Umbilical cord (tissue), 2 donors: ENCODE data around the gene GRB10. TPM values are rescaled to one million over a fixed set of nuclear protein-coding genes. Genes with fewer than 3 reads are reported as not detected.

Experiments used
- DNase-seq: peaks from one replicate; pipeline ENCODE4 v3.0.0-alpha.2; 2015; ENCODE audit warnings: low spot score
- total RNA-seq: library from RNA; depleted of rRNA; stranded (reverse); fragments of >200 nt; gene quantifications from one replicate; pipeline ENCODE4 v1.2.3, GENCODE V29; 2014; ENCODE audit warnings: low replicate concordance; ENCODE audit not compliant: insufficient read depth

GRB10 gene
- total RNA-seq, 1 donor from 2014 or later = 38.3 TPM

GRCh38 chr7:50695026-50695425 lies 87.7 kb downstream of the GRB10 start:
- no peak for DNase-seq

DNA sequence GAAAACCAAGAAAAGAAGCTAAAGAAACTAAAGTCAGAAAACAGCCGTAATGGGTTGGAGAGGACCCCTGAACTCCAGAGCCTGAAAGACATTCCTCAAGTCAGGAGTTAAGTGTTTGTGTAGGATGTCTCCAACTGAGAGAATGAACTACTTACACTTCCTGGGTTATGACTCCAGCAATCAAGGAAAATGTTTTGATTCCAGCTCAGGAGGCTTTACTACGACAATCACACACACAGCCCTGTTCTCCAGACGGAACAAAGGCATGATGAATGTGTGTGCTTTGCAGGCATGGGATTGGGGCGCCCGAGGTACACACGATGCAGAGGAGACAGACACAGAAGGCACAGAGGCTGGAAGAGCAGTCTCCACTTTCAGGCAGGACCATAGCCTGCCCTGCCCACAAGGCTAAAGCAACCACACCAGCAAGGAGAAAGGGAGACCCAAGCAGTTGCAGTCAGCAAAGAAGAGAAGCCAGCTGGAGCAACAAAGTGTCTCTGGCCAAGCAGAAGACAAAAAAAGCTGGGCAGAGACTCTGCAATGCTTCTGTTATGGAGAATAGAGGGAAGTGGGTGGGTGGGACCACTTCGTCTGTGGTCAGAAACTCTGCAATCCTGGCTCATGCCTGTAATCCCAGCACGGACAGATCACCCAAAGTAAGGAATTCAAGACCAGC lies 89.1 kb downstream of the GRB10 start:
- no peak for DNase-seq

GRCh38 chr7:50690541-50691011 lies 92.1 kb downstream of the GRB10 start:
- no peak for DNase-seq

GRCh38 chr7:50688226-50688590 lies 94.5 kb downstream of the GRB10 start:
- no peak for DNase-seq

DNA sequence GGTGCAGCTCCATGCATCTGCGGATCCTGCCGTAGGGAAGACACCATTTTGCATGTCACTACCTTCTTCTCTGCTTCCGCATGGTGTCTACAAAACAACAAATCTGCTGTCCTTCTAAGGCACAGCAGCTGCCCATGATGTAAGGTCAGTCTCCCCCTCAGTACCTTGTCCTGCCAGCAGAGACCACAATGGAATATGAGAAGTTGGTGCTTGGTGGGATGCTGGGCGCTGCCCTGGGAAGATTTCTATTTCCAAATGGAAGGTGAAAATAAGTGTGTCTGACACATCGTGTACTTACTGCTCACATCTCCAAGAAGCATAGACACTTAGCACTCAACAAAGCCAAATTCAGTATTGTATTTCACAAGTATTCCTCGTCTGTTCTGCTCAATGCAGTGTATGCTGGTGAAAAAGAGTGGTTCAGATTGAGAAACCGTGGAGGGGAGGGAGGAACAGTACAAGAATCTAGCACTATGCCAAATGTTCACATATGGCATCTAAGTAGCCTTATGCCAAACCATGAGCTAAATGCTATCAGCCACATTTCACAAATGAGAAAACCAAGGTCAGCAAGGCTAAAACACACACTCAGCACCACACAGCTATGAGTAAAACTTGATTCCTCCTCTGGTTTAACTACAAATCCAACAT lies 95.0 kb downstream of the GRB10 start:
- no peak for DNase-seq

GRCh38 chr7:50687096-50687495 lies 95.6 kb downstream of the GRB10 start:
- DNase-seq = no peak

- DNase-seq = peak; percentile 57
Measured at GRCh38 chr7:50685135-50686065, 97.3 kb downstream of the GRB10 start.

- DNase-seq = peak; percentile 62
Measured at GRCh38 chr7:50684713-50685075, 98.0 kb downstream of the GRB10 start.

- no peak for DNase-seq
Measured at GRCh38 chr7:50684011-50684712, 98.5 kb downstream of the GRB10 start.

DNA sequence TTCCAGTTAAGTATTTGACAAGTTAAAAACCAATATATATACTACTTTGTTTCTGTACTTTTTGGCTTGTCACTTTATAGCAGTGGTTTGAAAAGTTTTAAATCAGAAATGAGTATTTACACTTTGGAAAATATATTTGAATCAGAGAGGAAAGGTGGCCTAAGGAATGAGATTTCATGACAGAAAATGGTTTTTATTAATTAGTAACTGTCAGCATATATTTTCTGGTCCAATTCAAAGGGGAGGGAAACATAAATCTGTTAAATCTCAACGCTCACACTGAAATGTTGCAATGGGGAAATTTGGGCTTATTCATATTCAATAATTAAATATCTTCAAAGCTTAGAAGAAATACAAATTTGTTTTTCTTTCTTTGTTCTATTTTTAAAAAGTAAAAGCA lies 100.1 kb downstream of the GRB10 start:
- DNase-seq = no peak

DNA sequence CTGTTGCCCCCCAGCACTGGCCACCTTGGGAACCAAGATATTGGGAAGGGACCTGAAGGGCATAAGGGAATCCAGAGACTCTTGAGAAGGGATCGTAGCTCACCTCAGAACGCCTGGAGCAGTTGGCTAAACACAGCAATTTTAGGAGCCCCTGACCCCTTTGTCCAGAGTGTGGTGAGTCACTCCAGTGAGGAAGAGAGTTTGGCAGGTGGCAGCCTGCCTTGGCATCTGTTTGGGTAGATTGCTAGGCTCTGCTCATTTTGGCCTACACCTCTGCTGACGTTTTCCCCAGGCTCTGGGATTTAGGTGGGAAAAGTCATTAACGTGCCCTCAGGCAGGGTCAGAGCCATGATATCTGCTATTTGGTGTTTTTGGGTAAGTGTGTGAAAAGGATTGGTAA lies 100.6 kb downstream of the GRB10 start:
- DNase-seq = no peak

DNA sequence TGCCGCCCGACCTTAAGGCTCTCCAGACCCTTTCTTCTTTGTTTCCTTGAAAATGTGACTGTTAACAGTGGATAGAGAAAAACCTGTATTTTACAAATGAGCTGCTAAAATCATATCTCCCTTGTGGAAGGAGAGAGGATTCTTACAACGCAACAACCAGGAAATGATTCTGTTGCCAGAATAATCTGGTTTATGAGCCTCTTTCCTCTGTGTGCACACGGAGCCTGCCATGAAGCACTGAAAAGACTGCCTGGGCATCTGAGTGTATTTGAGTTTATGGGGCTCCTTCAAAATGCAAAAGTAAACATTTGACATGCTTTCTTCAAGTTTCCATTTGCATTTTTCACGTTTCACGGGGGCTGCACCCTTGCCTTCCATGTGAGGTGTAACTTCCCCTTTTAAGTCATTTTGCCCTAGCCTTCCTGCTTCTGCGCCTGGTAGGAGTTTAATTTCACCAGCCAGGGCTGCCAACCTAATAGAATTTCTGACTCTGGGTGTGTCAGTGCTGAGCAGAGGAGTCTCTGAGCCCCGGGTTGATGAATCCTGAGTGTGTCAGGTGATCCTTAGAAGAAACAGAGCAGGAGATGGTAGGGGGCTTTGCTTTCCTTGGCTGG lies 101.2 kb downstream of the GRB10 start:
- DNase-seq = peak; percentile 21

- DNase-seq = peak; percentile 55
Measured at GRCh38 chr7:50679218-50680007, 103.3 kb downstream of the GRB10 start.

- no peak for DNase-seq
Measured at GRCh38 chr7:50678586-50678985, 104.1 kb downstream of the GRB10 start.

DNA sequence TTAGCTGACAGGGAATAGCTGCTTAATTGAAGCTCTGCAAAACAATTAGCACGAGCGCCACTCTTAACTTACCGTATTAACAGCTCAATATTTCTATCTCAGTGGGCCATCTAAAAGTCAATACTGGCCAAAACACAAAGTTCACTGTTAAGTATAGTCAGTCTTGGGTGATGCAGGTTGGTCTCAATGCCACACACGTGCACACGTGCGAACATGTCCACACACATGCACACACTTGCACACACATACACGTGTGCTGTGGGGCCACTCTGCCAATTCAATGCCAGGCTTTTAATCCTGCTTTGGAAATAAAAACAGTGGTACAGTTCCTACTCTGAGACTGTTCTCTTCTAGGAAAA lies 105.1 kb downstream of the GRB10 start:
- DNase-seq = no peak

- no peak for DNase-seq
Measured at GRCh38 chr7:50676740-50677637, 105.7 kb downstream of the GRB10 start.

DNA sequence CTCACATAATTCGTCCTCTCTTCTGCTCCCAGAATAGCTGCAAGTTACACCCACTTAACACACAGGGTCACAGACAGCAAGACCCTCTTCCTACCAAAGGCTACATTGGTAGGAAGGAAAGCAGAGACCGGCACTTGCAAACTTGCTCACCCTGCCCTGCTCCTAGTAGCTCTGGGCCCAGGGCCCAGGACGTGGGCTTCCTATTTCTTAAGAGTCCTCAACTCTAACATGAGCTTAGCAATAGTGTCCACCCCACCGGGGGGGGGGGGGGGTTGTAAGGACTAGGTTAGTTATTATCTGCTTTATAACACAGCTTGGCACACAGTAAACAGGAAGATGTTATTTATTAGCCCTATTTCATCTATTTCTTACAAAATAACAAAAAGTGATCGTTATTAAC lies 106.6 kb downstream of the GRB10 start:
- DNase-seq = no peak

- DNase-seq = no peak
Measured at GRCh38 chr7:50674896-50675835, 107.5 kb downstream of the GRB10 start.
